ENCODE data around the gene ADISSP.
A peak's percentile ranks its signal among the peaks of the same experiment; 100 is the strongest.

The ADISSP gene

GRCh38 chr20:3749689-3750531 is 17.6 kb downstream of the ADISSP start:
- Mint-ChIP-seq H3K36me3 (peaks cover 8 to 9% of the 10 kb centered on the region in 2 donors), H3K4me3 (no peak overlapping the region), H3K9me3 (peaks cover 0 to under 1% of the 10 kb centered on the region in 2 donors), H3K27me3 (peaks cover 29 to 38% of the 10 kb centered on the region in 2 donors), H3K27ac (no peak overlapping the region), H3K4me1 (peaks cover 9 to 25% of the 10 kb centered on the region in 2 donors)
- peak; percentile 24 to 47 for ATAC-seq (replicated peaks)
- DNase-seq: no peak

- ATAC-seq (replicated peaks): no peak
- Mint-ChIP-seq H3K9me3 (peaks cover 0 to 1% of the 10 kb centered on the region in 2 donors), H3K4me1 (peaks cover 14 to 32% of the 10 kb centered on the region in 2 donors), H3K27ac (no peak overlapping the region), H3K4me3 (no peak overlapping the region), H3K27me3 (peaks cover 36 to 46% of the 10 kb centered on the region in 2 donors), H3K36me3 (peaks cover 4% of the 10 kb centered on the region in 2 donors)
- DNase-seq: no peak
These were observed 18.4 kb downstream of the ADISSP start for GRCh38 chr20:3749087-3749688.

DNA sequence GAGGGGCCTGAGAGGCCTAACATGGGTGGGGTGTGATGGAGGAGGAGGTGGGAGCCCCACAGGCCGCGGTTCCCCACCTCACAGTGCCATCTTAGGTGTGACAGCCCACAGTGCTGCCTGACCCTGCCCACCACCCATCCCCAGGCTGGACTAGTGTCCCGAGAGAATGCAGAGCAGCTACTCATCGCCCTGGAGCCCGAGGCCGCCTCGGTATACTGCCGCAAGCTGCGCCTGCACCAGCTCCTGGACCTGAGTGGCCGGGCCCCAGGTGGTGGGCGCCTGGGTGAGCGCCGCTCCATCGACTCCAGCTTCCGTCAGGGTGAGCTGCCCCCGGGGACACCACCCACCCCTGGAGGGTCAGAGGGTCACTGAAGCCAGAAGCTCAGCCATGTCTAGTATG is 19.5 kb downstream of the ADISSP start:
- Mint-ChIP-seq H3K27ac (no peak overlapping the region), H3K36me3 (peaks cover 4% of the 10 kb centered on the region in 2 donors), H3K4me1 (peaks cover 14 to 29% of the 10 kb centered on the region in 2 donors), H3K27me3 (peaks cover 36 to 47% of the 10 kb centered on the region in 2 donors), H3K9me3 (peaks cover 0 to 1% of the 10 kb centered on the region in 2 donors), H3K4me3 (no peak overlapping the region)
- DNase-seq (no peak), ATAC-seq (replicated peaks) (no peak)

- peaks cover 2 to 3% of the 10 kb centered on the region in 2 donors for H3K36me3 Mint-ChIP-seq
- ATAC-seq (replicated peaks): no peak
- H3K27ac Mint-ChIP-seq: no peak overlapping the region
- DNase-seq: no peak
- H3K4me3 Mint-ChIP-seq: no peak overlapping the region
- H3K9me3 Mint-ChIP-seq: peaks cover 0 to 1% of the 10 kb centered on the region in 2 donors
- peaks cover 36 to 47% of the 10 kb centered on the region in 2 donors for H3K27me3 Mint-ChIP-seq
- peaks cover 13 to 23% of the 10 kb centered on the region in 2 donors for H3K4me1 Mint-ChIP-seq
These were observed 20.1 kb downstream of the ADISSP start for GRCh38 chr20:3747471-3747870.

DNA sequence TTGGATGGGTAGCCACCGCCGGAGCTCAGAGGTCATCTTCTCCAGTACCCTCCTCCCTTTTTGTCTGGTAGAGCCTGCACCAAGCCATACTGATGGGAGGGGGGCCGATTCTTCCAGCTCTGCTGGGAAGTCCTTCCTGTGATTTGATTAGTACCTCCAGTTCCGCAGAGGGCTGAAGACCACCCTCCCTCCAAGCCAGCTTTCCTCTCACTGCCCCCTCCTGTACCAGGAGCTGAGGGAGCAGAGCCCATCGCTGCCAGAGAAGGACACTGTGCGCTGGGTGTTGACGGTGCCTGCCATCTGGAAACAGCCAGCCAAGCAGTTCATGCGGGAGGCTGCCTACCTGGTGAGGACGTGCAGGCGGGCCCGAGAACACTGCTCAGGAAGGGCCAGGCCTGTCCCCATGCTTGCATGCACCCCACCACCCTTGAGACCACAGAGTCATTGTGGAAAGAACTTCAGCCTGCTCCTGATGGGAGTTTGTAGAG is 21.8 kb downstream of the ADISSP start:
- Mint-ChIP-seq H3K4me3 (peak overlapping the region; percentile 22 to 44), H3K27me3 (peaks cover 36 to 47% of the 10 kb centered on the region in 2 donors), H3K36me3 (no peaks in the 10 kb centered on the region), H3K4me1 (peaks cover 10 to 16% of the 10 kb centered on the region in 2 donors), H3K9me3 (peaks cover 0 to 1% of the 10 kb centered on the region in 2 donors), H3K27ac (no peak overlapping the region)
- ATAC-seq (replicated peaks): no peak
- DNase-seq: no peak

DNA sequence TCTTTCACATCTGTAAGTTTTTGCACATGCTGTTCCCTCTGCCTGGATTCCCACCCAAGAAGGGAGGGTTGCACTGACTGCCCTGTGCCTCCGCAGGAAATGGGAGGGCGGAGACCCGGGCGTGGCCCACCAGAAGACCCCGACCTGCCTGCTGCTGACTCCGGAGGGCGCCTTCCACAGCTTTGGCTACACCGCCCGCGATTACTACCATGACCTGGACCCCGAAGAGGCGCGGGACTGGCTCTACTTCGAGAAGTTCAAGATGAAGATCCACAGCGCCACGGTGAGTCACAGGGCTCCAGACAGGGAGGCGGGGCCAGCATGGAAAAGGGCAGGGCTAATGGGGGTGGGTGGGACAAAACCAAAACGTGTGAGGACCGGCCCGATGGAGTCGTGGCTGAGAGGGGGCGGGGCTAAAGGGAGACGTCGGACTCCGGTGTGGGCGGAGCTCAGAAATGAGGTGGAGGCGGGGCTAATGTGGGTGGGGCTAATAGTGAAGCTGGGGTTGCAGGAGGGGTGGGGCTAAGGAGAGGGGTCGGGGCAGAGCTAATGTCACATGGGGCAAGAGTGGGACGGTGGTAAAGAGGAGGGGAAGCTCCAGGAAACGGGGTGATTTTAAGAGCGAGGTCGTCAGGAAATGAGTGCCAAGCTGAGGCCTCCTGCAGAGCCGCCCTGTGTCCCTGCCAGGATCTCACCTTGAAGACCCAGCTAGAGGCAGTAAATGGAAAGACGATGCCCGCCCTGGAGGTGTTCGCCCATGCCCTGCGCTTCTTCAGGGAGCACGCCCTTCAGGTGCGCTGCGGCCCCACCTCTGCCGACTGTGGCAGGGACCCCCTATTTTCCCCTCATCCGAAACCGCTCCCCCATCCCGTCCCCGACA is 22.5 kb downstream of the ADISSP start:
- Mint-ChIP-seq H3K27ac (peak overlapping the region; percentile 26), H3K36me3 (no peaks in the 10 kb centered on the region), H3K27me3 (peaks cover 41 to 47% of the 10 kb centered on the region in 2 donors), H3K9me3 (peaks cover 0 to 1% of the 10 kb centered on the region in 2 donors), H3K4me1 (peaks cover 10 to 16% of the 10 kb centered on the region in 2 donors), H3K4me3 (peak overlapping the region; percentile 74 to 75)
- DNase-seq: peak; percentile 68
- ATAC-seq (replicated peaks): peak; percentile 73 to 82

- no peak overlapping the region for H3K4me3 Mint-ChIP-seq
- H3K4me1 Mint-ChIP-seq: peaks cover 10 to 16% of the 10 kb centered on the region in 2 donors
These were observed 23.5 kb downstream of the ADISSP start for GRCh38 chr20:3744037-3744436.

GRCh38 chr20:3743251-3743650 is 24.3 kb downstream of the ADISSP start:
- peaks cover 0 to 1% of the 10 kb centered on the region in 2 donors for H3K9me3 Mint-ChIP-seq
- ATAC-seq (replicated peaks) (no peak), DNase-seq (no peak)
- H3K27ac Mint-ChIP-seq: no peak overlapping the region
- peaks cover 10 to 16% of the 10 kb centered on the region in 2 donors for H3K4me1 Mint-ChIP-seq
- peaks cover 37 to 38% of the 10 kb centered on the region in 2 donors for H3K27me3 Mint-ChIP-seq
- H3K36me3 Mint-ChIP-seq: no peaks in the 10 kb centered on the region
- no peak overlapping the region for H3K4me3 Mint-ChIP-seq

More at GRCh38 chr20:3744037-3744436, 23.5 kb downstream of the ADISSP start:
- Mint-ChIP-seq H3K36me3 (no peaks in the 10 kb centered on the region), H3K27ac (no peak overlapping the region), H3K9me3 (peaks cover 0 to 1% of the 10 kb centered on the region in 2 donors), H3K27me3 (peaks cover 41 to 46% of the 10 kb centered on the region in 2 donors)
- DNase-seq: no peak
- no peak for ATAC-seq (replicated peaks)

- DNase-seq: no peak
- Mint-ChIP-seq H3K36me3 (no peaks in the 10 kb centered on the region), H3K4me1 (peaks cover 10 to 16% of the 10 kb centered on the region in 2 donors), H3K27ac (no peak overlapping the region), H3K9me3 (peaks cover 0 to 1% of the 10 kb centered on the region in 2 donors), H3K27me3 (peaks cover 28% of the 10 kb centered on the region in 2 donors), H3K4me3 (no peak overlapping the region)
- no peak for ATAC-seq (replicated peaks)
These were observed 25.6 kb downstream of the ADISSP start for GRCh38 chr20:3741836-3742458.

- H3K27ac Mint-ChIP-seq: no peak overlapping the region
- peaks cover 10 to 16% of the 10 kb centered on the region in 2 donors for H3K4me1 Mint-ChIP-seq
- H3K9me3 Mint-ChIP-seq: peaks cover 0 to 1% of the 10 kb centered on the region in 2 donors
- no peak for DNase-seq
- no peaks in the 10 kb centered on the region for H3K36me3 Mint-ChIP-seq
- ATAC-seq (replicated peaks): no peak
- no peak overlapping the region for H3K4me3 Mint-ChIP-seq
- peaks cover 17 to 19% of the 10 kb centered on the region in 2 donors for H3K27me3 Mint-ChIP-seq
These were observed 26.8 kb downstream of the ADISSP start for GRCh38 chr20:3740615-3741301.

GRCh38 chr20:3739926-3740451 is 27.6 kb downstream of the ADISSP start:
- DNase-seq: no peak
- peaks cover 9 to 13% of the 10 kb centered on the region in 2 donors for H3K27me3 Mint-ChIP-seq
- H3K27ac Mint-ChIP-seq: no peak overlapping the region
- H3K4me1 Mint-ChIP-seq: peaks cover 7 to 9% of the 10 kb centered on the region in 2 donors
- no peak for ATAC-seq (replicated peaks)
- H3K36me3 Mint-ChIP-seq: no peaks in the 10 kb centered on the region
- H3K4me3 Mint-ChIP-seq: no peak overlapping the region
- peaks cover 0 to 1% of the 10 kb centered on the region in 2 donors for H3K9me3 Mint-ChIP-seq

DNA sequence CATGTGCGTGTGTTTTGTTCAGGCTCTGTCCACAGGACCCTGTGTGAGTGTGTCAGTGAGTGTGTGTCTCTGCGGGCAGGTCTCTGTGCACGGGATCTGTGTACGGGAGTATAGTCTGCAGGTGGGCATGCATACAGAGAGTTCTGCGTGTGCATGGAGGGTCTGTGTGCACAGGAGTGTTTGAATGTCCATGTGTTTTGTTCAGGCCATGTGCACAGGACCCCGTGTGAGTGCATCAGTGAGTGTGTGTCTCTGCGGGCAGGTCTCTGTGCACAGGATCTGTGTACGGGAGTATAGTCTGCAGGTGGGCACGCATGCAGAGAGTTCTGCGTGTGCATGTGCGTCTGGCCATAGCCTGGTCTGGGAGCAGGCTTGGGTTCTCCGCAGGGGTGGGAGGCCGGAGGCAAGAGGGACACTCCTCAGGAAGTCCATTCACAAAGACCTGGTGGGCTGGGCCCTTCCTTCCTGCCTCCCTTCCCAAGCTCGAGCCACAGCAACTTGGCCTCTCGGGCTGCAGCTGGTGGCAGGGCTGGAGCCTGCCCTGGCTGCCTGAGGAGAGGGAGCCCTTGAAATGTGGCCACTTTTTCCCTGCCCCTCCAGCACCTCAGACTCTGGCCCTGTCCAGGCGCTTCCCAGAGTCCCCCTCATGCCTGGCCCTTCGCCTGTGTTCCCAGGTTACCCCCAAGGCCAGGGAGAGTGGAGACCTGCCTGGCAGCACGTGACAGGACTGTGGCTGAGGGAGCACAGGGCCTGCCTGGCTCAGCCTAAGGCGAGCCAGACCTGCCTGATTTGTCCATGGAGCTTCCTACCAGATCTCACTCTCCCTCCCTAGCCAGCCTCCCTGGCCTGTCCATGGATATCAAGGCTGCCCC is 28.3 kb downstream of the ADISSP start:
- no peak overlapping the region for H3K4me3 Mint-ChIP-seq
- peaks cover 2 to 6% of the 10 kb centered on the region in 2 donors for H3K27me3 Mint-ChIP-seq
- H3K4me1 Mint-ChIP-seq: peaks cover 0 to 2% of the 10 kb centered on the region in 2 donors
- no peaks in the 10 kb centered on the region for H3K9me3 Mint-ChIP-seq
- H3K36me3 Mint-ChIP-seq: no peaks in the 10 kb centered on the region
- ATAC-seq (replicated peaks): no peak
- DNase-seq: no peak
- peak overlapping the region; percentile 28 for H3K27ac Mint-ChIP-seq
